HCT116 (cell line): ENCODE results near the gene SHF. TPM values are rescaled to one million over a fixed set of nuclear protein-coding genes. Genes with fewer than 3 reads are reported as not detected.
A peak's percentile ranks its signal among the peaks of the same experiment; 100 is the strongest.

Experiments used
- ATAC-seq: fragments of 200-7000 bp; cut with Tn5 transposase; 2 replicates; pipeline ENCODE4 v1.9.1; 2020; ENCODE audit warnings: mild to moderate bottlenecking, moderate library complexity
- BruUV-seq: library from RNA; stranded (reverse); fragments of 400-500 nt; replicated peaks from 2 replicates; lab custom pipeline; 2021; lab: Mats Ljungman, UMichigan
- CTCF ChIA-PET: fragments of 300-600 bp; sonication (Branson Sonifier 250); formaldehyde crosslinking; loops from one replicate; lab custom pipeline; 2021; ENCODE audit warnings: antibody characterized with exemption; lab: Charles Lee
- POLR2A ChIA-PET: fragments of 300-600, 350-600 bp; sonication (Branson Sonifier 250); formaldehyde crosslinking; loops from one replicate; lab custom pipeline; 2021; ENCODE audit warnings: antibody characterized with exemption; lab: Charles Lee
- RAD21 ChIA-PET, 2 experiments: fragments of 300-600 bp; sonication (Branson Sonifier 250); formaldehyde crosslinking; loops; one replicate each; lab custom pipeline; 2023; ENCODE audit warnings: low total read pairs in 2 of 2; ENCODE audit not compliant: uncharacterized antibody in 2 of 2, unreplicated experiment in 2 of 2, low non-redundant PET in 1 of 2; lab: Charles Lee
- DNase-seq: peaks from one replicate; pipeline ENCODE4 v3.0.0-alpha.2; 2010; ENCODE audit warnings: low read depth, low spot score
- H2AFZ ChIP-seq: fragments of 200-600 bp; shearing (Covaris generic), sonication (generic); 2 replicates; pipeline ENCODE4 v1.6.1; 2017; ENCODE audit warnings: low read depth, mixed run types, mixed read lengths, antibody characterized with exemption, low read length; ENCODE audit not compliant: poor library complexity, severe bottlenecking
- H3K27ac ChIP-seq: 2 replicates; pipeline ENCODE4 v1.5.1; 2012; ENCODE audit warnings: low read depth, low read length
- H3K27me3 ChIP-seq: fragments of 200-600 bp; sonication (generic); 2 replicates; pipeline ENCODE4 v1.6.1; 2016; ENCODE audit warnings: mixed run types, low read length, mixed read lengths; ENCODE audit not compliant: insufficient read depth
- H3K36me3 ChIP-seq, 2 experiments: fragments of 200-500 bp in 1 of 2; fragments of 200-600 bp in 1 of 2; sonication (Bioruptor generic) in 1 of 2; sonication (generic) in 1 of 2; 2 replicates each; pipeline versions ENCODE4 v1.5.1 to v1.6.1; 2014 to 2016; ENCODE audit warnings: low read length in 2 of 2, inconsistent platforms in 1 of 2, mixed read lengths in 1 of 2, mixed run types in 1 of 2; ENCODE audit not compliant: insufficient read depth in 2 of 2, control insufficient read depth in 1 of 2
- H3K4me1 ChIP-seq, 2 experiments: fragments of 200-600 bp in 1 of 2; sonication (generic) in 1 of 2; 2 replicates each; pipeline versions ENCODE4 v1.5.1 to v1.6.1; 2012 to 2017; ENCODE audit warnings: low read length in 2 of 2, inconsistent platforms in 1 of 2, mild to moderate bottlenecking in 1 of 2, mixed read lengths in 1 of 2, mixed run types in 1 of 2, moderate library complexity in 1 of 2; ENCODE audit not compliant: insufficient read depth in 2 of 2, control insufficient read depth in 1 of 2
- H3K4me2 ChIP-seq: fragments of 200-600 bp; sonication (generic); 2 replicates; pipeline ENCODE4 v1.6.1; 2017; ENCODE audit warnings: mixed run types, low read length, mixed read lengths
- H3K4me3 ChIP-seq, 2 experiments: fragments of 200-600 bp in 1 of 2; sonication (generic) in 1 of 2; replicated peaks in 1 of 2; 2 replicates each; pipeline ENCODE4 v1.5.1; 2011 to 2016; ENCODE audit warnings: low read length in 2 of 2, control low read depth in 1 of 2, low read depth in 1 of 2, mild to moderate bottlenecking in 1 of 2, mixed read lengths in 1 of 2, mixed run types in 1 of 2
- H3K79me2 ChIP-seq: fragments of 200-600 bp; sonication (generic); 2 replicates; pipeline ENCODE4 v1.6.1; 2017; ENCODE audit warnings: mild to moderate bottlenecking, mixed run types, low read length, moderate library complexity, mixed read lengths; ENCODE audit not compliant: insufficient read depth
- H3K9ac ChIP-seq: fragments of 200-600 bp; sonication (generic); 2 replicates; pipeline ENCODE4 v1.6.1; 2016; ENCODE audit warnings: low read length, mixed read lengths
- H3K9me2 ChIP-seq: fragments of 200-600 bp; sonication (generic), shearing (Covaris generic); 2 replicates; pipeline ENCODE4 v1.6.1; 2017; ENCODE audit warnings: mixed run types, mild to moderate bottlenecking, moderate library complexity; ENCODE audit not compliant: insufficient read depth
- H3K9me3 ChIP-seq, 2 experiments: fragments of 200-500 bp in 1 of 2; fragments of 200-600 bp in 1 of 2; sonication (Bioruptor generic) in 1 of 2; sonication (generic) in 1 of 2; 2 replicates each; pipeline ENCODE4 v1.6.1; 2014 to 2017; ENCODE audit warnings: low read length in 2 of 2, mixed read lengths in 2 of 2, inconsistent platforms in 1 of 2, low read depth in 1 of 2, mild to moderate bottlenecking in 1 of 2, mixed run types in 1 of 2, moderate library complexity in 1 of 2; ENCODE audit not compliant: control insufficient read depth in 1 of 2, insufficient read depth in 1 of 2
- H4K20me1 ChIP-seq: fragments of 200-600 bp; sonication (generic), shearing (Covaris generic); 2 replicates; pipeline ENCODE4 v1.6.1; 2017; ENCODE audit warnings: mixed run types, mild to moderate bottlenecking, moderate library complexity; ENCODE audit not compliant: insufficient read depth
- CBX3 ChIP-seq: IDR thresholded peaks from 2 replicates; pipeline ENCODE4 v1.6.1; 2012; ENCODE audit warnings: low read depth
- JUND ChIP-seq: IDR thresholded peaks from 2 replicates; pipeline ENCODE4 v1.6.1; 2012
- SP1 ChIP-seq: IDR thresholded peaks from 2 replicates; pipeline ENCODE4 v1.6.1; 2012; ENCODE audit warnings: low read depth
- TCF7L2 ChIP-seq: IDR thresholded peaks from 2 replicates; pipeline ENCODE4 v1.7.0; 2011; ENCODE audit warnings: borderline replicate concordance, inconsistent platforms; ENCODE audit not compliant: insufficient read depth, insufficient read length; ENCODE audit errors: extremely low read depth
- YY1 ChIP-seq: IDR thresholded peaks from 2 replicates; pipeline ENCODE4 v1.6.1; 2011; ENCODE audit warnings: low read length, low read depth, moderate library complexity, mild to moderate bottlenecking; ENCODE audit not compliant: insufficient replicate concordance; ENCODE audit errors: extremely low read depth
- intact Hi-C: fragments of 100-400 bp; cut with micrococcal nuclease; formaldehyde crosslinking; loops from 2 replicates; pipeline ENCODE4 v1.10.0; 2022
- total RNA-seq: library from RNA; stranded (reverse); gene quantifications from one replicate; pipeline ENCODE4 v1.2.1, GENCODE V29; 2021; ENCODE audit not compliant: unreplicated experiment
- TF ChIP-seq, protein P1 (sequence below): IDR thresholded peaks from 2 replicates; pipeline ENCODE4 v1.6.1; 2011; ENCODE audit warnings: mild to moderate bottlenecking, low read length, moderate library complexity; ENCODE audit not compliant: insufficient replicate concordance; ENCODE audit errors: extremely low read depth

The SHF gene
- total RNA-seq, 1 experiment from 2014 or later = 2.6 TPM

DNA sequence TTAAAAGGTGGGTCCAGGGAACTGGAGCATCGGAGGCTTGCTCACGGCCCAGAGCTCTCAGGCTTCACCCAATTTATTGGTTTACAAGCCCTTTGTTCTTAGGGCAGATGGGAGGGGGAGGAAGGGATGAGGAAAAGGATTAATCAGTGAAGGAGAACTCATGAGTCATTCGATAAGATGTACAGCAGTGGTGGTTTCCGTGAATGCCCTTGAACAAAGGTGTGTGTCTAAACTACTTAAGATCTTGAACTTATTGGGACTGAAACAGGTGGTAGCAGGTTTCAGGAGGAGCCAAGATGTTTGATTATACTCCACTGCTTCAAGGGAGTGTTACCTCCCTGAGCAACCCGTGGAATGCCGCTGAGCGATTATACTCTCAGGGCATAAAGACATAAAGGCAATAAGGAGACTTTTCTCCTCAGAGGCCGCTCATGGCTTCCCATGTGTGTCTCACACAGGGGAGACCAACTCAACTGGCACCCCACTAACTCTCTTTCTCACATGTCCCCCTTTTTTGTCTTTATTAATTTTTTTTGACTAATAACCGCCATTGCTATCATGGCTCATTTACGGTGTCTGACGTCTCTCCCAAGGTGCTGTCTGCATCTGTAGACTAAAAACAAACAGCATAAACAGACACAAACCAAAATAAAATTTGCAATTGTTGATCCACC is 46.9 kb upstream of the SHF start:
- Histone ChIP-seq H3K36me3 (no peaks in the 10 kb centered on the region), H3K4me2 (no peak overlapping the region), H3K4me3 (no peak overlapping the region), H3K27ac (no peak overlapping the region), H4K20me1 (no peaks in the 10 kb centered on the region), H3K4me1 (no peaks in the 10 kb centered on the region), H2AFZ (no peak overlapping the region), H3K9me3 (peaks cover 4 to 6% of the 10 kb centered on the region in 2 experiments; a peak in 2 of 4 replicates), H3K27me3 (no peaks in the 10 kb centered on the region), H3K9me2 (no peaks in the 10 kb centered on the region), H3K9ac (no peak overlapping the region), H3K79me2 (no peaks in the 10 kb centered on the region)
- TF ChIP-seq YY1 (no peak), TCF7L2 (peak; percentile 46), JUND (no peak), CBX3 (peak; percentile 50; the same call in 1 of the 2 replicates), SP1 (no peak)
- TF ChIP-seq, protein P1, sequence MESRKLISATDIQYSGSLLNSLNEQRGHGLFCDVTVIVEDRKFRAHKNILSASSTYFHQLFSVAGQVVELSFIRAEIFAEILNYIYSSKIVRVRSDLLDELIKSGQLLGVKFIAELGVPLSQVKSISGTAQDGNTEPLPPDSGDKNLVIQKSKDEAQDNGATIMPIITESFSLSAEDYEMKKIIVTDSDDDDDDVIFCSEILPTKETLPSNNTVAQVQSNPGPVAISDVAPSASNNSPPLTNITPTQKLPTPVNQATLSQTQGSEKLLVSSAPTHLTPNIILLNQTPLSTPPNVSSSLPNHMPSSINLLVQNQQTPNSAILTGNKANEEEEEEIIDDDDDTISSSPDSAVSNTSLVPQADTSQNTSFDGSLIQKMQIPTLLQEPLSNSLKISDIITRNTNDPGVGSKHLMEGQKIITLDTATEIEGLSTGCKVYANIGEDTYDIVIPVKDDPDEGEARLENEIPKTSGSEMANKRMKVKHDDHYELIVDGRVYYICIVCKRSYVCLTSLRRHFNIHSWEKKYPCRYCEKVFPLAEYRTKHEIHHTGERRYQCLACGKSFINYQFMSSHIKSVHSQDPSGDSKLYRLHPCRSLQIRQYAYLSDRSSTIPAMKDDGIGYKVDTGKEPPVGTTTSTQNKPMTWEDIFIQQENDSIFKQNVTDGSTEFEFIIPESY = no peak
- no TSS peak for BruUV-seq
- no peak for DNase-seq
- POLR2A ChIA-PET = no interaction called here
- RAD21 ChIA-PET = no interaction called here
- no peak for ATAC-seq
- intact Hi-C loops = no loop called here
- CTCF ChIA-PET = no interaction called here
